MV-4-11 (cell line): ENCODE data around the gene OLIG1.

Experiments used
- DNase-seq: peaks from one replicate; lab custom pipeline; 2025; lab: John Stamatoyannopoulos, UW

OLIG1 gene

GRCh38 chr21:33031152-33031911 lies 38.6 kb upstream of the OLIG1 start:
- DNase-seq, result no peak

DNA sequence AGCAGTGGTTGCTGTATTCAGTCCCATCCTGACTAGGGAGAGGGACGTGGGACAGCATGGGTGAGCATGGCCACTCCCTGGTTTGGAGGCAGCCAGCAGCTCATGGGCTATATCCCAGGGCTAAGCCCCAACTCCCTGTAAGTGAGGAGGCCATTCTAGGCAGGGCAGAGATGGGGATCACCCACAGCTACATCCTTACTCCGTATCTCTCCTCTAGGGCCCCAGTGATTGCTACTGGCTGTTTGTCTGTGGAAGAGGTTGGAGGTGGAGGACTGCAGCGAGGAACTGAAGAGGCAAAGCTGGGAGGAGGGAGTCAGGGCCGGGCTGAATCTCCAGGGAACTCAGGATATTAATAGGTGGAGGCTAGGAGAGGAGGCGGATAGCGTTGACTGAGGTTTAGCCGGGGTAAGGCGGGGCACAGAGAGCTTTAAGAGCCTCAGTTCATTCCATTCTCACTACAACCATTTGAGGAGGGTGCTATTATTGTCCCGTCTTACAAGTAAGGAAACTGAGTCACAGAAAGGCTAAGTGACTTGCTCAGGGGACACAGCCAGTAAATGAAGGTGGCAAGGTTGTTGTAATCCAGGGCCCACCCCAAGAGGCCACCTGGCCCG lies 37.4 kb upstream of the OLIG1 start:
- no peak for DNase-seq

GRCh38 chr21:33033094-33033951 lies 36.6 kb upstream of the OLIG1 start:
- DNase-seq, result no peak

DNA sequence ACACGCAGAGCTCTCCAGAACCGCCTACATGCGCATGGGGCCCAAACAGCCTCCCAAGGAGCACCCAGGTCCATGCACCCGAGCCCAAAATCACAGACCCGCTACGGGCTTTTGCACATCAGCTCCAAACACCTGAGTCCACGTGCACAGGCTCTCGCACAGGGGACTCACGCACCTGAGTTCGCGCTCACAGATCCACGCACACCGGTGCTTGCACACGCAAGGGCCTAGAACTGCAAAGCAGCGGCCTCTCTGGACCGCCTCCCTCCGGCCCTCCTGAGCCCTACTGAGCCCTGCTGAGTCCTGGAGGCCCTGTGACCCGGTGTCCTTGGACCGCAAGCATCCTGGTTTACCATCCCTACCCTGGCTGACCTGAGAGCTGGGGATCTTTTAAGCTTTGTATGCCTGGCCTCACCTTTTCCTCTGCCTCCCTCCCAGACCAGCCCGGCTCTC lies 36.0 kb upstream of the OLIG1 start:
- no peak for DNase-seq

DNA sequence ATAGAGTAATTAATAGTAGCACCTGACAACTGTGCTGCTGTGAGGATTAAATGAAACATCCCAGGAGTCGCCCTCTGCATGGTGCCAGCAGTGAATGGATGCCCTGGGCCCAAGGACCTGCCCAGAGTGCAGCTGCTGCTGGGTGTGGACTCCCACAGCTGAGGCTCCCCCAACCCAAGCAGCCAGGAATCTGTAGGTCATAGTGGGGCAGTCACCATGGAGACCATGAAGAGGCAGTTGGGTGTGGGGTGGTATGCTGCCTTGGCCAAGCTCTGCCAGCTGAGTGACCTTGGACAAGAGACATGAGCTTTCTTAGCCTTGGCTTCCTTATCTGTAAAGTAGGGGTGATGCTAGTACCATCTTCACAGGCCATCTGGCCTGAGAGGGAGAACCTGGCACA lies 34.8 kb upstream of the OLIG1 start:
- no peak for DNase-seq

DNA sequence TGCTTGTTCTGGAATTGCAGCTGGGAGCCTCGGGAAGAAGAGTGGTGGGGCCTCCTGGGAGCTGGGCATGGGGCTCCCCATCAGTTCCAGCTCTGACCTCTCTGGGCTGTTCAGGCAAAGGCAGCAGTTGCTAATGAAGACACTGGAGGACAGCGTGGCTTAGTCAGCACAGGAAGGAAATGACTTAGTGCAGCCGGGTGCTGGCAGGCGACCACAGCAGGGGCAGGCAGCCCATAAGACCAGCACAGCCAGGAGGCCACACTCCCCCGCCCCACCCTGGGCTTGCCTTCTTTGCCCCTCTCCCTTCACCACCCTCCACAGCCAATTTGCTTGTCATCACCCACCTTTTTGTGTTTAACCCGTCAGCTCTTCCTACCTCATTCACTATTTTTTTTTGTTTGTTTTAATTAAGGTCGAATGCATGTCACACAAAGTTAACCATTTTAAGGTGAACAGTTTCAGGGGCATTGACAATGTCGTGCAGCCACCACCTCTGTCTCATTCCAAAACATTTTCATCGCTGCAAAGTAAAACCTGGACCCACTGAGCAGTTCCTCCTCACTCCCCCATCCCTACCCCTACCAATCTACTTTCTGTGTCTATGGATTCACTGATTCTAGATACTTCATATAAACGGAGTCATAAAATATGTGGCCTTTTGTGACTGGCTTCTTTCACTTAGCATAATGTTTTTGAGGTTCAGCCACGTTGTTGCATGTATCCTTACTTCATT lies 33.3 kb upstream of the OLIG1 start:
- DNase-seq, result peak; percentile 87

DNA sequence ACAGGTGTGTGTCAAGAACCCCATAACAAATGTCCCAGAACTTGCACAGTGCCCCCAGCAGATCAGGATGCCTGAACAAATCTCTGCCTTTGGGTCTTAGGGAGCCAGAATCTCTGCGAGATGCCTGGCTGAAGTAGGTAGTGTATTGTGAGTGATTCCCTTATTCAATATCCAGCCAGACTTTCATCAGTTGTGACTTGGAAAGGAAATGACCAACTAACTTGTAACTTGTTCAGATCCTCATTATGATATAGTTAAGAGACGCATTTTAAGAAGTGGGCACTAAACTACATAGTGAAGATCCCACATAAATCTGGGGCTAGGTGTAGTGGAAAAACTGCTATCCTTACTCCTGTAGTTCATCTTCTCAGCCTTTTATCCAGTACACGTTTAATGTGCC lies 32.4 kb upstream of the OLIG1 start:
- no peak for DNase-seq

GRCh38 chr21:33039536-33039935 lies 30.4 kb upstream of the OLIG1 start:
- DNase-seq, result no peak

DNA sequence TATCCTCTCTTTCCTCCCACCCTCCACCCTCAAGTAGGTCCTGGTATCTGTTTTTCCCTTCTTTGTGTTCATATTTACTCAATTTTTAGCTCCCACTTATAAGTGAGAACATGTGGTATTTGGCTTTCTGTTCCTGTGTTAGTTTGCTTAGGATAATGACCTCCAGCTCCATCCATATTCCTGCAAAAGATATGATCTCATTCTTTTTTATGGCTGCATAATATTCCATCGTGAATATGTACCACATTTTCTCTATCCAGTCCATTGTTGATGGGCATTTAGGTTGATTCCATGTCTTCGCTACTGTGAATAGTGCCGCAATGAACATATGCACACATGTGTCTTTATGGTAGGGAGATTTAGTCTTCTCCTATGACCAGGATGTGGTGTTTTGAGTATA lies 29.7 kb upstream of the OLIG1 start:
- DNase-seq, result no peak

- DNase-seq, result no peak
These were observed 28.0 kb upstream of the OLIG1 start for GRCh38 chr21:33041981-33042380.

DNA sequence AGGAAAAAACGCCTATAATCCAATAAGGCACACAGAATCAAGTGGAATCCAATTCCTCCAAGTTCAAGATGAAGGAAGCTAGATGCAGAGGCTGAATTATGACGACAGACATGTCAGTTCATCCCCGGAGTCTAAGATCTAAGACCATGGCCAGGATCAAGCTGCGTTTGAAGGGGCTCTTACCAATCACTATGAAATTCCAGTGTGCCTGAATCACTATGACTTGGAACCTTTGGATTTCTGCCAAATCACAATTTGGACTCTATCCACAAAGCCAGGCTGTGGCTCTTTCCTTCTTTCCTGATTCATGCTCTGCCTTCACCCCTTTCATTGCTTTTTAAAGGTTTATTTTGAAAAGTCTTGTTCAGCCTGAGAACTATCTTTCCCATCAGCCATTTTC lies 27.1 kb upstream of the OLIG1 start:
- no peak for DNase-seq

- DNase-seq, result no peak
These were observed 23.5 kb upstream of the OLIG1 start for GRCh38 chr21:33046455-33046854.

GRCh38 chr21:33047231-33047630 lies 22.7 kb upstream of the OLIG1 start:
- DNase-seq, result no peak

GRCh38 chr21:33051925-33052324 lies 18.0 kb upstream of the OLIG1 start:
- no peak for DNase-seq

GRCh38 chr21:33053951-33054350 lies 16.0 kb upstream of the OLIG1 start:
- no peak for DNase-seq

DNA sequence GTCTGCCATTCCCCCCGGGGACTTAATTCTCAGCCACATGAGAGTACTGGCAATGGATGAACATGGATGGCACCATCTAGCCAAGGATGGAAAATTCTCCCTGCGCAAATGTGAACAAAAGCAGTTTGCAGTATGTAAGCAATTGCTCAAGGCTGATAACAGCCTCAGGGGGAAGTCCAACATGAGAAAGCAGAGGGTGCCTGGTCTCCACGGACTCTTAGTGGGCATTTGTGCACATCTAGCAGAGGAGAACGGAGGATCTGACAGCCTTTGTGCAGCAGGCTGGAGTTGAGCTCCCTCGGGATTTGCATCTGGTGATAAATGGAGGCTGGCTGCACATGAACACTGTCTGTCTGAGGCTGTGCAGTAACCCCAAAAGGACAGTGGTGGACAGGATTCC lies 13.9 kb upstream of the OLIG1 start:
- no peak for DNase-seq

DNA sequence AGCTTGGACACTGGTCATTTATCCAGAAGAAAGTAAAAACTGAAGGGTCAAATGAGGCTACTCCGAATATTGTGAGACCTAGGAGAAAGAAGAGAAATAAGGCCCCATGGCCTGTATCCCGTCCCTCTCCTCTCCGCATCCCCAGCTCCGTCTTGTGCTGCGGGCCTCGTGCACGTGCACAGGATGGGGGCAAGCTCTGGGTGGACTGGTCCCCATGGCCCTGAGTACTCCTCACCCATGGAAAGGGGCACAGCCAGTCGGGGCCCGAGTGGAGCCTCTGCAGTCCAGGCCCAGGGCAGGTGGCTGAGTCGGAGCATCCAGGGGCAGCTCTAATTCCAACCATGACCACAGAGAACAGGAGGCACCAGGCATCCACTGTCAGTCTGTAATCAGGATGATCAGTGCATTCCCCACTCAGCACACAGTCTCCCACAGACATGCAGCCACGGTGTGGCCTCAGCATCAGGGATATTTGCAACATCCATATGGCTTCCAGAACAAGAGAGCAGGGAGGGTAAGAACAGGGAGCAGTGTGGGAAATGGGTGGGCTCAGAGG lies 12.5 kb upstream of the OLIG1 start:
- DNase-seq, result no peak

- no peak for DNase-seq
These were observed 11.4 kb upstream of the OLIG1 start for GRCh38 chr21:33058527-33058926.

- peak; percentile 31 for DNase-seq
These were observed 11.0 kb upstream of the OLIG1 start for GRCh38 chr21:33058957-33059356.

DNA sequence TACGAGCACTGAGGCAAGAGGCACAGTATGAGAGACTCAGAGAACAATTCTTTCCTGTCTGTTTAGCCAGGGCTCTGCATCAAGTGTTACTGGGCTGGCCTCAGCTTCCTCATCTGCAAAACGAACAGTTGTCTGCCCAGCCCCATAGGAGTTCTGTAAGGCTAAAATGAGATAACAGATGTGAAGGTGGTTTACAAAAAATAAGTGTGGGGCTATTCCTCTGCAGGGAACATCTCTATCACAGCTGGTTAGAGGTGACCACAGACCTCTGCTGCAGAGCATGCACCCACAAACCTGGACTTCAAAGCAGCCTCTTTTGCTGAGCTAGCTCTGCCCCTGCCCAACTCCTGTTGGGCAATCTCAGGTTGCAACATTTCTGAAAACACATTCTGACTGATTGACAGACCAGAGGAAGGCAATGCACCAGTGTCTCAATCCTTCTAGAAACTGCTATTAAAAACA lies 10.5 kb upstream of the OLIG1 start:
- DNase-seq, result peak; percentile 98

- DNase-seq, result no peak
These were observed 8.7 kb upstream of the OLIG1 start for GRCh38 chr21:33061233-33061632.

GRCh38 chr21:33063375-33063883 lies 6.5 kb upstream of the OLIG1 start:
- DNase-seq, result peak; percentile 29
